Measurements from ENCODE around the gene ZBTB7C.

The ZBTB7C gene

DNA sequence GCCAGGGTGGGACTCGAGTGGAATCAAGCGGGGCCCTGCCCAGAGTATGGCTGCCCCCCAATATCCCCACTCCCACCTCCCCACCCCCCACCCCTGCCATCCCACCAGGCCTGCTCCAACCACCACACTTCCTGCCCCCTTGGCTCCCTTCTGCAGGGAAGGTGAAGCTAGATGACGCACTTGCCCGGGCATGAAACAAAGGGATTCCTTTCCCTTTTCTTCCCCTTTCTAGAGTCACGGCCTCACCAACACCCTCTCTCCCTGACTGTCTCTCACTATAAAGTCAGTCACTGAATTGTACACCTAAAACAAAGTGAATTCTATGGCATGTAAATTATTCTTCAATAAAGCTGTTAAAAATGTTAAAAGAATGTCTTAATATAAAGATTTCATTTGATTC, 16.0 kb downstream of the ZBTB7C start:
- peaks cover 98% of the 10 kb centered on the region for H3K27me3 ChIP-seq
- TF ChIP-seq, protein P1, sequence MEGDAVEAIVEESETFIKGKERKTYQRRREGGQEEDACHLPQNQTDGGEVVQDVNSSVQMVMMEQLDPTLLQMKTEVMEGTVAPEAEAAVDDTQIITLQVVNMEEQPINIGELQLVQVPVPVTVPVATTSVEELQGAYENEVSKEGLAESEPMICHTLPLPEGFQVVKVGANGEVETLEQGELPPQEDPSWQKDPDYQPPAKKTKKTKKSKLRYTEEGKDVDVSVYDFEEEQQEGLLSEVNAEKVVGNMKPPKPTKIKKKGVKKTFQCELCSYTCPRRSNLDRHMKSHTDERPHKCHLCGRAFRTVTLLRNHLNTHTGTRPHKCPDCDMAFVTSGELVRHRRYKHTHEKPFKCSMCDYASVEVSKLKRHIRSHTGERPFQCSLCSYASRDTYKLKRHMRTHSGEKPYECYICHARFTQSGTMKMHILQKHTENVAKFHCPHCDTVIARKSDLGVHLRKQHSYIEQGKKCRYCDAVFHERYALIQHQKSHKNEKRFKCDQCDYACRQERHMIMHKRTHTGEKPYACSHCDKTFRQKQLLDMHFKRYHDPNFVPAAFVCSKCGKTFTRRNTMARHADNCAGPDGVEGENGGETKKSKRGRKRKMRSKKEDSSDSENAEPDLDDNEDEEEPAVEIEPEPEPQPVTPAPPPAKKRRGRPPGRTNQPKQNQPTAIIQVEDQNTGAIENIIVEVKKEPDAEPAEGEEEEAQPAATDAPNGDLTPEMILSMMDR (IDR thresholded peaks at IDR 0.05), result no peak
- H3K4me1 ChIP-seq (ENCODE audit: control insufficient read depth in 1 of 2, insufficient read depth in 1 of 2, low read depth in 1 of 2, low read length in 1 of 2), result no peaks in the 10 kb centered on the region
- H3K4me3 ChIP-seq (ENCODE audit: low read depth in 1 of 2, low read length in 1 of 2), result no peak overlapping the region
- no peaks in the 10 kb centered on the region for H3K36me3 ChIP-seq
- H3K9me3 ChIP-seq, result no peaks in the 10 kb centered on the region
- H3K27ac ChIP-seq, result no peak overlapping the region

- peaks cover 98% of the 10 kb centered on the region for H3K27me3 ChIP-seq
Observed at GRCh38 chr18:48392268-48392667, 16.9 kb downstream of the ZBTB7C start.

GRCh38 chr18:48391868-48392267, 17.3 kb downstream of the ZBTB7C start:
- no peak overlapping the region for H3K27ac ChIP-seq
- no peaks in the 10 kb centered on the region for H3K9me3 ChIP-seq
- H3K36me3 ChIP-seq, result no peaks in the 10 kb centered on the region
- no peaks in the 10 kb centered on the region for H3K4me1 ChIP-seq (ENCODE audit: control insufficient read depth in 1 of 2, insufficient read depth in 1 of 2, low read depth in 1 of 2, low read length in 1 of 2)
- TF ChIP-seq, protein P1 (IDR thresholded peaks at IDR 0.05), result no peak
- no peak overlapping the region for H3K4me3 ChIP-seq (ENCODE audit: low read depth in 1 of 2, low read length in 1 of 2)
- peaks cover 98% of the 10 kb centered on the region for H3K27me3 ChIP-seq

More at GRCh38 chr18:48392268-48392667, 16.9 kb downstream of the ZBTB7C start:
- no peak overlapping the region for H3K4me3 ChIP-seq (ENCODE audit: low read depth in 1 of 2, low read length in 1 of 2)
- no peak overlapping the region for H3K27ac ChIP-seq
- H3K36me3 ChIP-seq, result no peaks in the 10 kb centered on the region
- TF ChIP-seq, protein P1 (IDR thresholded peaks at IDR 0.05), result no peak
- H3K9me3 ChIP-seq, result no peaks in the 10 kb centered on the region
- no peaks in the 10 kb centered on the region for H3K4me1 ChIP-seq (ENCODE audit: control insufficient read depth in 1 of 2, insufficient read depth in 1 of 2, low read depth in 1 of 2, low read length in 1 of 2)

GRCh38 chr18:48390641-48391040, 18.5 kb downstream of the ZBTB7C start:
- no peaks in the 10 kb centered on the region for H3K9me3 ChIP-seq
- H3K36me3 ChIP-seq, result no peaks in the 10 kb centered on the region
- peaks cover 98% of the 10 kb centered on the region for H3K27me3 ChIP-seq
- TF ChIP-seq, protein P1 (IDR thresholded peaks at IDR 0.05), result no peak
- H3K27ac ChIP-seq, result no peak overlapping the region
- no peak overlapping the region for H3K4me3 ChIP-seq (ENCODE audit: low read depth in 1 of 2, low read length in 1 of 2)
- no peaks in the 10 kb centered on the region for H3K4me1 ChIP-seq (ENCODE audit: control insufficient read depth in 1 of 2, insufficient read depth in 1 of 2, low read depth in 1 of 2, low read length in 1 of 2)

DNA sequence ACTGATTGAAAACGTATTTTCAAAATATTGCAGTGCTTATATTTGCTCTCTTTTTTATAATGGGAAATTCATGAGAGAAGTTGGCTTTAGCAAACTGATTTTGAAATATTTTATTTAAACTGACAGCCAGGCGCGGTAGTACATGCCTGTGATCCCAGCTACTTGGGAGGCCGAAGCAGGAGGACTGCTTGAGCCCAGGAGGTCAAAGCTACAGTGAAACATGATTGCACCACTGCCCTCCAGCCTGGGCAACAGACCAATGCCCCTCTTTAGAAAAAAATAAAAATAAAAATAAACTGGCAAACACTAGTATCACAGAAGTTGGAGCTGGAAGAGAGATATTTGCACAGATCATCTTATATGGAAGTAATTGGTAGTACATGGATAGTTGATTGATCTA, 20.7 kb downstream of the ZBTB7C start:
- Histone ChIP-seq H3K4me1 (ENCODE audit: control insufficient read depth in 1 of 2, insufficient read depth in 1 of 2, low read depth in 1 of 2, low read length in 1 of 2) (no peaks in the 10 kb centered on the region), H3K9me3 (no peaks in the 10 kb centered on the region), H3K36me3 (no peaks in the 10 kb centered on the region), H3K4me3 (ENCODE audit: low read depth in 1 of 2, low read length in 1 of 2) (no peak overlapping the region), H3K27me3 (peaks cover 98% of the 10 kb centered on the region), H3K27ac (no peak overlapping the region)
- TF ChIP-seq, protein P1 (IDR thresholded peaks at IDR 0.05), result no peak

GRCh38 chr18:48387300-48387699, 21.9 kb downstream of the ZBTB7C start:
- H3K9me3 ChIP-seq, result no peaks in the 10 kb centered on the region
- no peak overlapping the region for H3K4me3 ChIP-seq (ENCODE audit: low read depth in 1 of 2, low read length in 1 of 2)
- no peaks in the 10 kb centered on the region for H3K4me1 ChIP-seq (ENCODE audit: control insufficient read depth in 1 of 2, insufficient read depth in 1 of 2, low read depth in 1 of 2, low read length in 1 of 2)
- no peaks in the 10 kb centered on the region for H3K36me3 ChIP-seq
- no peak overlapping the region for H3K27ac ChIP-seq
- peaks cover 98% of the 10 kb centered on the region for H3K27me3 ChIP-seq
- TF ChIP-seq, protein P1 (IDR thresholded peaks at IDR 0.05), result no peak

Data from neutrophil (primary cell).